ENCODE measurements around the gene SMIM33.
"Not testable (repeated sequence)": the region's sequence is repeated elsewhere in the genome, so short reads cannot be mapped to it uniquely, and the experiment has no call there.

DNA sequence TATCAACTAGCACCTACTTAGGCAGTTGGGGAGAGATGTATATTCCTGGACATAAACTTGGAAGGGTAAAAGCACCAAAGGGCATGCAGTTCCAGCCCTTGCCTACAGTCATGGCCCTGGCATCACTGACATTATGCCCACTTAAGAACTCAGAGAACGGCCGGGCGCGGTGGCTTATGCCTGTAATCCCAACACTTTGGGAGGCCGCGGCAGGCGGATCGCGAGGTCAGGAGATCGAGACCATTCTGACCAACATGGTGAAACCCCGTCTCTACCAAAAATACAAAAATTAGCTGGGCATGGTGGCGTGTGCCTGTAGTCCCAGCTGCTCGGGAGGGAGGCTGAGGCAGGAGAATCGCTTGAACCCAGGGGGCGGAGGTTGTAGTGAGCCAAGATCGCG, 30.4 kb upstream of the SMIM33 start:
- TF ChIP-seq CTCF (IDR thresholded peaks at IDR 0.05), result not testable (repeated sequence)
- TF ChIP-seq, protein P1, sequence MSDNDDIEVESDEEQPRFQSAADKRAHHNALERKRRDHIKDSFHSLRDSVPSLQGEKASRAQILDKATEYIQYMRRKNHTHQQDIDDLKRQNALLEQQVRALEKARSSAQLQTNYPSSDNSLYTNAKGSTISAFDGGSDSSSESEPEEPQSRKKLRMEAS (CRISPR knock-in tag; IDR thresholded peaks at IDR 0.05), result not testable (repeated sequence)
